Fibroblast of peridontal ligament (primary cell): ENCODE results near the gene EVL.

Source experiments
- DNase-seq: peaks from one replicate; pipeline ENCODE4 v3.0.0-alpha.2; 2010; ENCODE audit errors: extremely low read depth

EVL gene

DNA sequence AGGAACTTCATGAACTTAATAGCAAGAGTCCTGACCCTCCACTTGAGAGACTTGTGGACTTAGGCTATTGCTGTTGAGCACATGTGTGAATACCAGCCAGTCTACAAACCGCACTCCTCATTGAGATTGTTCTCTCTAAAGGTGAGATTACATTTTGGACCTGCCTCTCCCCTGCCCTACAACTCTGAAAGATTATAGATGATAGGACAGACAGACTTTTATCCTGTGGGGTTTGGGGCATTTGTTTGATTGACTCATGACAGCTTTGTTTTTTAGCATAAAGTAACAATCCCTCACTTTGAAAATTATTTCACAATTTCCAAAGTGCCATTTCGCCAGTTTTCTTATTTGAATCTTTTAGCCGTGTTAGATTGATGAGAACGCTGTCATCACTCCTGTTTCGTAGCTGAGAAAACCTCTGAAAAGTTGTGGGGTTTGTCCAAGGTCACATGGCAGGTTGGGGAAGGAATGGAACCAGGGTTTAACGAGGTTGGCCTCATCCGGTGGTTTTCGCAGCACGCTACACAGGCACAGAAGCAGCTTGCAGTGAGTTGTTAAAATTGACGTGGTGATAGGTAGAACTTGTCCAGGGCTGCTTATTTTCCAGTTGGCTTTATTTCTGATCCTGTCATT, 836 bp downstream of the EVL start:
- DNase-seq = no peak

- no peak for DNase-seq
Measured at GRCh38 chr14:100066962-100067361, 1.7 kb downstream of the EVL start.

GRCh38 chr14:100067481-100067880, 2.3 kb downstream of the EVL start:
- no peak for DNase-seq

- no peak for DNase-seq
Measured at GRCh38 chr14:100067971-100068959, 3.0 kb downstream of the EVL start.

GRCh38 chr14:100069161-100069800, 4.1 kb downstream of the EVL start:
- DNase-seq = no peak

DNA sequence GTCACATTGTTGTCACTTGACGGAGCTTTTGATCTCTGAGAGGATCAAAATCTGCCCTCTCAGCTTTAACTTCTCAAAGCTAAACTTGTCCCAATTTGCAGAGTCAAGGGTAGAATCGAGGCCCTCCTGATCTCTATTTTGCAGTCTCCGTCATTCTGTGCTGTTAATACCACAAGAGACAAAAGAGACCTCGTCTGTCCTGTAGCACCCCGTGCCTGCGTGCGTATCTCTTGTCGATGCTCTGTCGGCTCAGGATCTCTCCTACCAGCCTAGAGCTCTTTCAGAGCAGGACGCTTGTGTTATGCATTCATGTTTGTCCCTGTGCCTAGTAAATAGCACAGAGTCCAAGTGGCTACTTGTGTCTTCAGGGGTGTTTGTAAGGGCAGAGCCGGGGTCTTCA, 5.1 kb downstream of the EVL start:
- DNase-seq = no peak

GRCh38 chr14:100071545-100071944, 6.3 kb downstream of the EVL start:
- DNase-seq = no peak

GRCh38 chr14:100072783-100073346, 7.6 kb downstream of the EVL start:
- DNase-seq = no peak

GRCh38 chr14:100073576-100074430, 8.6 kb downstream of the EVL start:
- DNase-seq = no peak

DNA sequence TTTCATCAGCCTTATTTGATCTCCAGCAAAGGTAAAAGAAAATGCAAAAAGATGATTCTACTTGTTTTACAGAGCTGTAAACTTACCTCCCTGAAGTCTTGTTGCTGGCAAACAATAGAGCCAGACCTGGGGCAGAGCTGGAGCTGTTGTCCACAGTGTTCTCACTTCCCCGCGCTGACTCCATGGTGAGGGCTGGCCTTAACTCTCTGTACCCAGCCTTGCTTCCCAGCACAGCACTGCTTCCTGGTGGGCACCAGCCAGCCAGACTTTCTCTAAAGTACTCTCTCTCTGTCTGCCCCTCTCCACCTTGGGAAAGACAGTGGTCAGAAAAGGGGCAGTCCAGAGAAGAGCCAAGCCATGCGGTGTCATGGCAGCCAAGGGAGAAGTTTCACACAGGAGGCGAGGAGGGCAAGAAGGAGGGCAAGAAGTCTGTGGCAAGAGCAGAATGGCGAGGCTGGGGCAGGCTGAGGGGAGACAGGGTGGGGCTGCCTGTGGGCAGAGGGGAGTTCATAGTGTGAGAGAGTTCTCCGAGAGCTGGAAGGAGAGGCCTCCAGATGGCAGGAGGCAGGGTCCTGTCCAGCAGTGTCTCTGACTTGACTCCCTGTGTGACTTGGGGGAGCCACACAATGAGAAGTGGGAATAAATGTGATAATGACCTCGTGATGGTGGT, 9.3 kb downstream of the EVL start:
- no peak for DNase-seq

DNA sequence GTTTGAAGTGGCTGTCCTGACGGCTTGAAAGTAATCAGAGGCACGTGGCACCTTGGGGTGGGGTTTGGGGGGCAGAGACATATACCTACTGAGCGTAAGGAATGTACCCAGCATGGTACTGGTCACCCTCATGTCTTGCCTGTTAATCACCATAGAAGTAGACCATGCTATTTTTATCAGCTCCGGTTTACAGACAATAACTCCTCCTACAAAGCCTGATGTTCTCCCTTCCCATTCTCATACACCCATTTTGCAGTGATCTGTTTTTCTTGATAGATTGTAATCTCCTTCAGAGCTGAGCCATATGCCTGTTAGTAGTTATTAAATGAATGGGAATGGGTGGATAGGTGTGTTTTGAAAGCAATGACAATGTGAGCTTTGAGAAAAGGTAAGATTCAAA, 10.5 kb downstream of the EVL start:
- DNase-seq = no peak

- DNase-seq = no peak
Measured at GRCh38 chr14:100076133-100076532, 10.9 kb downstream of the EVL start.

DNA sequence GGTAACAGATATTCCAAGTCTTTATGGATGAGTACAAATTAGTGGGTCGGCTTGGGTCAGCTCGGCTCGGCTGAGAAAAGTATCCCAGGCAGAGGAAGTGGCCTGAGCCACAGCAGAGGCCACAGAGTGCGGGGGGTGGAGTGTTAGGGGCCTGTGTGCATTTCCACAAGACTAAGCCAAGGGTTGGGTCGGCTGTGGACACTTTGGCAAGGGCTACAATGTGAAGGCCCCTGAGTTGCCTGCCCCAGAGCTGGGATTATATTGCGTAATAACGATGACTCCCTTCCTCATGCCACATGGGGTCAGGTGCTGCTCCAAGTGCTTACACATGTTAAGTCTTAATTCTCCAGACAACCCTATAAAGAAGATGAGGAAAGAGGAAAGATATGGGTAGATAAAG, 11.4 kb downstream of the EVL start:
- peak; percentile 70 for DNase-seq

DNA sequence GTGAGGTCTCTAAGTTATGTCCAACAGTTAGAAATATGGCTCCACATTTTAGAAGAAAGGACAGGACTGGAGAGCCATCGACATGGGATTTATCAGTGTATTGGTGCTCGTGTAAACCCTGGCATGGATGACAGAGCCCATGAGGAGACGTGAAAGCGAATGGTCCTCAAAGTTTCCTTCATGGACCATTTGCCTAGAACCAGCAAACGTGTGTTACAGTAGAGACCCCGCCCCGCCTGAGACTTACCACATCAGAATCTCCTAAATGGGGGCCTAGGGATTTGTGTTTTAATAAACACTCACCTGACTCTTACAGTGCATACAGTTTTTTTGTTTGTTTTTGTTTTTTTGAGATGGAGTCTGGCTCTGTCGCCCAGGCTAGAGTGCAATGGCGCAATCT, 12.2 kb downstream of the EVL start:
- no peak for DNase-seq

- no peak for DNase-seq
Measured at GRCh38 chr14:100078216-100078803, 13.1 kb downstream of the EVL start.

DNA sequence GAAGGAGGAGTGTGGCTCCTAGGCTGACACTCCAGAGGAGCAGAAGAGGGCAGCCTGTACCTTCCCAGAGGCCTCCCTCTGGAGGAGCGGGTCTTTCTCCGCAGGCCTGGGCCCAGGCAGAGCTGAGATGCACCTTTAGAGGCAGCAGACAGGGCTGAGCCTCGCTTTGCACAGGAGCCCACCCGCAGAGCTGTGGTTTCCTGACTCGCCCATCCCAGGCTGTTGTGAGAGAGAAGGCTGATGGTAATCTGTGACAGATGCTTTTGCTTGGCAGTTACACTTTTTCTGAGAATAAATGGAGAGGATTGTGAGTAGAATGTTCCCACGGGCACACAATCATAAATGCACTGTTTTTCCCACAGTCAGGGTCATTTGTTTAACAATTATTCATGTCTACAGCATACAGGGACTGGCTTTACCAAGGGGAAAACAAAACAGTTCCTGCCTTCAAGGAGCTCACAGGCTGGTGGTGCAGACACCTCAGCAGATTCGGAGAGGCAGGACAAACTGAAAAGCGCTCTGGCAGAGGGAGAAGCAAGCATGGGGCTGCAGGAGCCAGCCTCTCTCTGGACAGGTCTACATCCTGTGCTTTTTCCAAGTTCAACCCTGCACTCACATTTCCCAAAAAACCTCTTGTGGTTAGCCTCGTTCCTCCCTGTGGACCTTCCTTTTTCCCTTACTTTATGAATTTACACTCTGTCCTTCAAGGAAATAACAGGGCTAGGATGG, 13.9 kb downstream of the EVL start:
- peak; percentile 83 for DNase-seq

DNA sequence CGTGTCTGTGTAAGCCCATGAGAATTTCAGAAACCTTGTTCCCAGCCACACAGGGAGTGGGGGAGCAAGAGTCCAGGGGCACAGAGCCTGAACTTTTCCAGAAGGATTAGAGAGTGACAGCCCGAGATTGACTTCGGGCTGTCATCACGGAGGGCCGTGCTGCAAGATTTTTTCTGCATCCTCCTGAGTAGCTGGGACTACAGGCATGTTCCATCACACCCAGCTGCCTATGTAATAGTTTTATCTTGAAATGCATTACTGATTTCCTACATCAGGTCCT, 14.4 kb downstream of the EVL start:
- DNase-seq = no peak

DNA sequence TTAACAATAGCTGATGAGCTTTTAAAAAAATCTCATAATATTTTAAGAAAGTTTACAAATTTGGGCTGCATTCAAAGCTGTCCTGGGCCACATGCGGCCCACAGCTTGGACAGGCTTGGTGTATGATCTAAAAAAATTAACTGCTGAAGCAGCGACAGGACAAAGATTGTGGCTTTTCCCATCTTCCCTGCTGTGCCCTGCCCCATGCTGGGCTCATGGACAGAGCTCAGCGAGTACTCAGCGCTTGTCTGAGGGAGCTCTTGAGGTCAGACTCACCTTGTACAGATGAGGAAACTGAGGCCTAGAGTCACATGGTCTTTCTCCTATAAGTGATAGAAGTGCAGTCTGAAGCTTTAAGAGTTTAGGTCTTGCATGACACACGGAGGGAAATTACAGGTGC, 15.0 kb downstream of the EVL start:
- no peak for DNase-seq

- no peak for DNase-seq
Measured at GRCh38 chr14:100081997-100082625, 16.9 kb downstream of the EVL start.

GRCh38 chr14:100082723-100083122, 17.5 kb downstream of the EVL start:
- DNase-seq = no peak
